Measurements from ENCODE around the gene SLC25A6. TPM values are rescaled to one million over a fixed set of nuclear protein-coding genes. Genes with fewer than 3 reads are reported as not detected.

The SLC25A6 gene
- total and polyA plus RNA-seq, 9 of the 15 experiments (the other 6 are each of a cell fraction or from before 2014, with no cell fraction given) = 24.6 to 330 (median 129) TPM

GRCh38 chrX:1391707-1392375 lies at the start of gene SLC25A6 (continued):
- TF ChIP-seq ZBTB11 (CRISPR knock-in tag; IDR thresholded peaks at IDR 0.05) (peak in 2 of 3 experiments; percentile 37 to 71; a peak in 2 of 6 replicates), GTF2A2 (tag; IDR thresholded peaks at IDR 0.05) (no peak), CREM (IDR thresholded peaks at IDR 0.05; ENCODE audit: low read depth) (peak; percentile 39), ZNF785 (CRISPR knock-in tag; IDR thresholded peaks at IDR 0.05) (no peak), ZBTB43 (CRISPR knock-in tag; IDR thresholded peaks at IDR 0.05) (no peak), ATF7 (IDR thresholded peaks at IDR 0.05) (no peak), NONO (IDR thresholded peaks at IDR 0.05; ENCODE audit: low read depth in 2 of 2, low read length in 1 of 2) (peak in 1 of 2 experiments; percentile 56; a peak in 1 of 4 replicates), JUND (IDR thresholded peaks at IDR 0.05; ENCODE audit: borderline replicate concordance, low read depth, low read length) (no peak), JUND (tag; IDR thresholded peaks at IDR 0.05; ENCODE audit: borderline replicate concordance, low read depth, low read length) (no peak), TEAD4 (IDR thresholded peaks at IDR 0.05; ENCODE audit: low read length) (no peak), TEAD4 (CRISPR knock-in tag; IDR thresholded peaks at IDR 0.05; ENCODE audit: borderline replicate concordance) (no peak), MYC (IDR thresholded peaks at IDR 0.05; ENCODE audit: low read depth, low read length) (peak; percentile 91), MYC (CRISPR knock-in tag; IDR thresholded peaks at IDR 0.05; ENCODE audit: borderline replicate concordance, low read depth) (peak; percentile 51; the same call in 1 of the 2 replicates), L3MBTL2 (IDR thresholded peaks at IDR 0.05) (no peak), ETV1 (tag; conservative IDR thresholded peaks at IDR 0.05; ENCODE audit: low read depth) (peak; percentile 77)
- TF ChIP-seq, protein P1, sequence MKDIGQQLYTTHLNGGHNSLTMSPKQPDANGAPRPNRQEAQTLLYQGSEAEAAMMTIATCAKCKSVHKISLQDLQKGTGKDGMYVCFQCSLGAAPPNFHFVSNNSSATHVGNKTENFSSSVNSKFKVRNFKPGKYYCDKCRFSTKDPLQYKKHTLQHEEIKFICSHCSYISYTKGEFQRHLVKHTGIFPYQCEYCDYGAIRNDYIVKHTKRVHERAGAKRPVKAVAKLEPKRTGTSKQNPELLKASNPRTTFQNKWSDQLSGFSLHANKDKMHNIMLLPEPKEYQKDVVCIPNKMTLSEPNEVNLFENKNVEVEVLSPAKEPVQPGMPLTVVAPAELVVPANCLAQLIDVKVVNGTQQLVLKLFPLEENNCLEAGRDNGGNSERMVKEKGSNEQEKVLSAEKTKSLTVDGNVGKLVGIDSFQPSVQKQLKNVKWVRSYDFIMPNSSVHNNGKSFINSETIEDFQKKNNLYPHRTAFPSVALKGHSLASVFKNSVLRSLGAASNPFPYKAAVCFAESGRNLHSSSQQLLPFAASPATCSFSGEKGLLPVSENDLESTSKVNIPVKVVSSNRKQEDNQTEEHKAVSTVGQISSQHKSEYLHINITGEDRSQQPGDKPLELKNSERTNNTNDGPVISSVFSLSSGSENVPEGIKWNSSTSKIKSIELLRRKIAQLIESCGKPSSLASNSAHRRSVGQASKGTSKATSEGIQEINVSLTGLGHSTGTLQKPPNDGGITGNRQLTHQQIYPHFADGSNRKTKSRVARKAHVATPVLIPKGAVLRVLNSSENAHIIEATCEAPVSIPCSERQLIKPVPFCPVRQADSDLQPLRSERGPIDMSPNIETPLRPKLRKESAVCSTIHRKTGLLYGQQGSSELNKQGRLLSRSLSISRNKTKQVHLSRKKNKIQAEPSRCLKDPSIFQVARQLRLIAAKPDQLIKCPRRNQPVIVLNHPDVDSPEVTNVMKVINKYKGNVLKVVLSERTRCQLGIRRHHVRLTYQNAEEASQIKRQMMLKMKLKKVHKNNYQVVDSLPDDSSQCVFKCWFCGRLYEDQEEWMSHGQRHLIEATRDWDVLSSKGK (CRISPR knock-in tag; IDR thresholded peaks at IDR 0.05) = no peak
- TF ChIP-seq, protein P2, sequence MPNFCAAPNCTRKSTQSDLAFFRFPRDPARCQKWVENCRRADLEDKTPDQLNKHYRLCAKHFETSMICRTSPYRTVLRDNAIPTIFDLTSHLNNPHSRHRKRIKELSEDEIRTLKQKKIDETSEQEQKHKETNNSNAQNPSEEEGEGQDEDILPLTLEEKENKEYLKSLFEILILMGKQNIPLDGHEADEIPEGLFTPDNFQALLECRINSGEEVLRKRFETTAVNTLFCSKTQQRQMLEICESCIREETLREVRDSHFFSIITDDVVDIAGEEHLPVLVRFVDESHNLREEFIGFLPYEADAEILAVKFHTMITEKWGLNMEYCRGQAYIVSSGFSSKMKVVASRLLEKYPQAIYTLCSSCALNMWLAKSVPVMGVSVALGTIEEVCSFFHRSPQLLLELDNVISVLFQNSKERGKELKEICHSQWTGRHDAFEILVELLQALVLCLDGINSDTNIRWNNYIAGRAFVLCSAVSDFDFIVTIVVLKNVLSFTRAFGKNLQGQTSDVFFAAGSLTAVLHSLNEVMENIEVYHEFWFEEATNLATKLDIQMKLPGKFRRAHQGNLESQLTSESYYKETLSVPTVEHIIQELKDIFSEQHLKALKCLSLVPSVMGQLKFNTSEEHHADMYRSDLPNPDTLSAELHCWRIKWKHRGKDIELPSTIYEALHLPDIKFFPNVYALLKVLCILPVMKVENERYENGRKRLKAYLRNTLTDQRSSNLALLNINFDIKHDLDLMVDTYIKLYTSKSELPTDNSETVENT (CRISPR knock-in tag; IDR thresholded peaks at IDR 0.05) = no peak

All from K562 (cell line).